Measurements from ENCODE around the gene UVRAG.

- TF ChIP-seq POLR2A (IDR thresholded peaks at IDR 0.05; ENCODE audit: low read depth, low read length), result no peak
- TF ChIP-seq TAF1 (IDR thresholded peaks at IDR 0.05; ENCODE audit: low read depth, low read length), result no peak
- TF ChIP-seq POLR2AphosphoS5 (IDR thresholded peaks at IDR 0.05; ENCODE audit: low read depth, low read length), result no peak
- TF ChIP-seq SPI1 (IDR thresholded peaks at IDR 0.05; ENCODE audit: low read depth, low read length), result no peak
Measured at GRCh38 chr11:75784085-75784478, 30.9 kb upstream of the UVRAG start.

Measured in GM12891 (cell line).